GM18508 (cell line): Measurements from ENCODE around the gene ZNF417.
"Not testable (repeated sequence)": the region's sequence is repeated elsewhere in the genome, so short reads cannot be mapped to it uniquely, and the experiment has no call there.

Source experiments
- ATAC-seq: cut with Tn5 transposase; IDR thresholded peaks from one replicate; pipeline ENCODE4 v1.9.1; 2021; ENCODE audit warnings: moderate number of reproducible peaks; ENCODE audit not compliant: insufficient read depth, unreplicated experiment

The ZNF417 gene

GRCh38 chr19:57888107-57888559 lies 28.3 kb downstream of the ZNF417 start:
- ATAC-seq: no peak

GRCh38 chr19:57887195-57887941 lies 29.0 kb downstream of the ZNF417 start:
- ATAC-seq: no peak

GRCh38 chr19:57886046-57886445 lies 30.3 kb downstream of the ZNF417 start:
- no peak for ATAC-seq

- not testable (repeated sequence) for ATAC-seq
Measured at GRCh38 chr19:57873883-57874799, 42.3 kb downstream of the ZNF417 start.

GRCh38 chr19:57872450-57872849 lies 43.9 kb downstream of the ZNF417 start:
- ATAC-seq: no peak

- no peak for ATAC-seq
Measured at GRCh38 chr19:57870225-57870624, 46.2 kb downstream of the ZNF417 start.

GRCh38 chr19:57869655-57870054 lies 46.7 kb downstream of the ZNF417 start:
- ATAC-seq: not testable (repeated sequence)

GRCh38 chr19:57867868-57868492 lies 48.4 kb downstream of the ZNF417 start:
- no peak for ATAC-seq
